ENCODE results near the gene CIAO2A.
"Not testable (repeated sequence)": the region's sequence is repeated elsewhere in the genome, so short reads cannot be mapped to it uniquely, and the experiment has no call there.

Gene CIAO2A, protein sequence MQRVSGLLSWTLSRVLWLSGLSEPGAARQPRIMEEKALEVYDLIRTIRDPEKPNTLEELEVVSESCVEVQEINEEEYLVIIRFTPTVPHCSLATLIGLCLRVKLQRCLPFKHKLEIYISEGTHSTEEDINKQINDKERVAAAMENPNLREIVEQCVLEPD

DNA sequence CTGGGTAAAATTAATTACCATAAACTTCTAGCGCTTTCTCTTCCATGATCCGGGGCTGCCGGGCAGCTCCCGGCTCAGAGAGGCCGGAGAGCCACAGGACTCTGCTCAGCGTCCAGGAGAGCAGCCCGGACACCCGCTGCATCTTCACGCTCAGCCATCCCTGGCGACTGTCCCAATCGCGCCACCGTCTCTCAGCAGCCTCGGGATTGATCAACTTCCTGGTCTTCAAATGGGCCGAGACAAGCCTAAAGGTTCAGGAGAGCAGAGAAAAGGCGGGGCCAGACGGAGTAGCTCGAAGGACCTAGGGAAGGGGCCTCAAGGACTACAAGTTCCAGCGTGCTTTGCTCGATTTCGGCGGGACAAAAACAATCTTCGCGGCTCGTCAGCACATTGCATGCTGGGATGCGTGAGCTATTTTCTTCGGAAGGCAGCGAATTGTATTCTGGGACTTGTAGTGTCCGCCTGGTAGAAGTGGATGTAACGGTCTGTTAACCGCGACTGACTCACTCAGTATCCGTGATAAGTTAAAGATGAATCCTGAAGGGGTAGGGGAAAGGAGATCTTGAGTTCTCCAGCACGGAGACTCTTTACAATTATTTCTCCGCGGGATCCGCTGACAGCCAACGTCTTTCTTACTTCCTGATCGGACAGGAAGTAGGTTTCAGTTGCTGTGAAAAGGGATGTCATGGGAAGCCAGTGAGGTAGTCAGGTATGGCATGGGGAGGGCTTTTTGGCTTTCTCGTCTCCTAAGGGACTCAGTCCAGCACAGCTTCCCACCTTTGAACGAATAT lies at the start of gene CIAO2A:
Gene CIAO2A (minus strand): TSS at position 212 of the 791 bp plus-strand sequence. CDS start 70 bp downstream, at position 142.
- DNase-seq, result peak; percentile 96

DNA sequence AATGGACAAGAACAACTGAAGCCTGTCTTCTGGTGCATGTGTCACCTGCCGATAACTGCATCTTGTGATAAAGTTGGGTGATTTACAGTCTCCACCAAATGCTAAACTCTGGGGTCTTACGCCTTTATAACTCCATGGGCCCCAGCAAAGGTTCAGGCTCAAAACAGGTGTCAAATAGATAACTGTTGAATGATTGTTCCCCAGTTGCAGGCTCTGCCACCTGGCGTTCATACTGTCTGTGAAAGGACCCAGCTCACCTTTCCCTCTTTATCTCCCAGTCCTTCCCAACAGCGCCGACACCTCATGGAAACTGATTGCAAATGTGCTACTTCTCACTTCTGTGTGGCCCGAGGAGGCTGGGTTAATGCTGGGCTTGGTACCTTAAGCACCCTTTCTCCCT lies 49.6 kb upstream of the CIAO2A start:
- no peak for DNase-seq

DNA sequence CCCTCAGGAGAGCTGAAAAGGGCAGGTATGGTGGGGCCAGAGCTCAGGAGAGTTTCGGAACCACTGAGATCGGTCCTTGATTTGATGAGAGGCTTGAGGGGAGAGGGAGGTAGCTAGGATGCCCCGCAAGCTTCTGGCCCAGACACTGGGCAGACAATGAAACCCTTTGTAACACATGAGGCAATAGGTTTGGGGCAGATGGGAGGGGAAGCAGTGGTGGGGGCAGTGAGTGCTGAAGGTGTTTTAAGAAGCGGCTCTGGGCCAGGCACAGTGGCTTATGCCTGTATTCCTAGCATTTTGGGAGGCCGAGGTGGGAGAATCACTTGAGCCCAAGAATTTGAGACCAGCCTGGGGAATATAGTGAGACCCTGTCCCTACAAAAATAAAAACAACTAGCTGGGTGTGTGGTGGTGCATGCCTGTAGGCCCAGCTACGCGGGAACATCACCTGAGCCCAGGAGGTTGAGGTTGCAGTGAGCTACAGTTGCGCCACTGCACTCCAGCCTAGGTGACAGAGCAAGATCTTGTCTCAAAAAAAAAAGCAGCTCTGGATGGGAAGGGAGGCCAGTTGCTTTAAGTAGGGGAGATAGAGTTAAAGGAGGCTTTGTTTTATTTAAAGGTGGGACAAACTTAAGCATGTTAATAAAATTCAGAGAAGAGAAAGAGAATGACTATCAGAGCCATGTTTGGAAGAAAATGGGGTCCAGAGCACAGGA lies 48.3 kb upstream of the CIAO2A start:
- DNase-seq, result no peak

DNA sequence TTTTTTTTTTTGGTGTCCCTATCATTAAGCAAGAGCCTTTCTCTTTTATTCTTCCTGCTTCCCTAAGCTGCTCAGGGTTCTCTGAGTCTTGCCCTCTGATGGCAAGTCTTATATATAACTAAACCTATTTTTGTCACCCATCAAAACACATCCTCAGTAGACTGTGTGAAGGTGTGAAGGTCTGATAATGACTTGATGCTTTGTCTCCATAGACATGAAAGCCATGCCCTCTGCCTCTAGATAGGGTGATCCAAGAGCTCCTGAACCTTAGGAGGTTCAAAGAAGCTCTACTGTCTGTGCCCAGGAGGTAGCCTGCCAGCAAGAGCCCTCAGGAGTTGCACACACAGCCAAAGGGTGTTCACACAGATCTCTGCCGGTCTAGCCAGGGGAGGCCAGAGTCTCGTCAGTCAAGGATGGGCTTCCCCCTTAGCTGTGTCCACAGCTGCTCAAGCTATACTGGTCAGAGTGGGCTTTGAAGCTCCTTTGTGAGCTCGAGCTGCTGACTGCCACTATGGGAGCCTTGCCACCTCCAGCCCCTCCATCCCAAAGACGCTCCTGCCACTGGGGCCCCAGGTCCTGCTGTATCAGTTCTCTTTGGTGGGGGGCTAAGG lies 44.8 kb upstream of the CIAO2A start:
- DNase-seq, result no peak

DNA sequence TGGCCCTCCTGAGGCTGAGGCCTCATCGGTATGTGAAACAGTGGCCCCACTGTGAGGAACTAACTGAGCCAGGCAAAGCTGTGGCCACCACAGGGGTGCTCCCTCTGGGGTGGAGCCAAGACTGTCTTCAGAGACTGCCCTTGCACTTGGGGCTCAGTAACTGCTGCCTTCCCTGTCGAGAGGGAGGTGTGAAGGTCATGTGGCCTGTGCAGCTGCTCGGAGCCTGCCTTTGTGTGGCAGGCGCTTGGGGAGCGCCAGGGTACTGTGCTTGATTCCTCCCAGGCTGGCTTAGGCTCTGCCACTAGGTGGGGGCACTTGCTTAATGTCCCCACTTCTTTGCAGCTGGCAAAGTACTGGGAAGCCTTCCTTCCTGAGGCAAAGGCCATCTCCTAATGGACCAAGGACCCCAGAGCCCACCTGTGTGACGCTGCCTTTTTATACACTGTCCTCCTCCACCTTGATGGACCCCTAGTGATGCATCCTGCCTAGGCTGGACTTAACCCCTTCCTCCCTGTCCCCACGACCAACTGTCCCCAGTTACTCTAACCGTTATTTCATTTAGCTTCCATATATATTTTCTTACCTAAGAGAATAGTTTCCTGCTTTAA lies 43.7 kb upstream of the CIAO2A start:
- DNase-seq, result no peak

DNA sequence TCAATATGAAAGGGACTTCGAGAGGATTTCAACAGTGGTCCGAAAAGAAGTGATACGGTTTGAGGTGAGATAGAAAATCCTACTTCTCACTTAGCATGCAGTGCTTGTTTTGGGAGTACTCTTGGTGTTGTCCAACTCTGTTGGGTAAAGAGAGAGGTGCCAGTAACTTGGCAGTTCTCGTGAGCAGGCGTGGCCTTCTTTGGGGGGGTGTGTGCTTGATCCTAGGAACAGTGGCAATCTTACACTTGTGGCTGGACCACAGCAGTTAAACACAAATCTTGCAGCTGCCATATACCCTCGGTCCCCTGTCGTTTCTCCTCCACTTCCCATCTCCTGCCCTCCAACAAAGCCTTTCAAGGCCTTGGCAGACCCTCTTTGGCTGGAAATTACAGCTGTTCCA lies 42.7 kb upstream of the CIAO2A start:
- DNase-seq, result no peak

DNA sequence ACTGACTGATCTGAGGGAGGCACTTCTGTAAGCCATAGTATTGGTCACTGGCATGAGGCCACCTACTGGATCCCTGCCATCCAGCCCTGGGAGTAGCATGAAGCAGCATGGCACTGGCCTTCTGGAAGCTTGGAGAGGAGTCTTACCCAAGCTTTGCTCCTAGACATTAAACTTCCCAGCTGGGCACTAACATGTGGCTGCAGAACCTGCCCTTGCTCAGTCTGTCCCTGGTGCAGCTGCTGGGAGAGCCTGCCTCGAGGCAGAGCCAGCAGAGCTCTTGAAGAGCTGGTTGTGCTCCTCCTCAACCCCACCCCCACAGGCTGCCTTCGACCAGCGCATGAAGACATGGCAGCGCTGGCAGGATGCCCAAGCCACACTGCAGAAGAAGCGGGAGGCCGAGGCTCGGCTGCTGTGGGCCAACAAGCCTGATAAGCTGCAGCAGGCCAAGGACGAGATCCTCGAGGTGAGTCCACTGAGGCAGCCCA lies 40.7 kb upstream of the CIAO2A start:
- no peak for DNase-seq

DNA sequence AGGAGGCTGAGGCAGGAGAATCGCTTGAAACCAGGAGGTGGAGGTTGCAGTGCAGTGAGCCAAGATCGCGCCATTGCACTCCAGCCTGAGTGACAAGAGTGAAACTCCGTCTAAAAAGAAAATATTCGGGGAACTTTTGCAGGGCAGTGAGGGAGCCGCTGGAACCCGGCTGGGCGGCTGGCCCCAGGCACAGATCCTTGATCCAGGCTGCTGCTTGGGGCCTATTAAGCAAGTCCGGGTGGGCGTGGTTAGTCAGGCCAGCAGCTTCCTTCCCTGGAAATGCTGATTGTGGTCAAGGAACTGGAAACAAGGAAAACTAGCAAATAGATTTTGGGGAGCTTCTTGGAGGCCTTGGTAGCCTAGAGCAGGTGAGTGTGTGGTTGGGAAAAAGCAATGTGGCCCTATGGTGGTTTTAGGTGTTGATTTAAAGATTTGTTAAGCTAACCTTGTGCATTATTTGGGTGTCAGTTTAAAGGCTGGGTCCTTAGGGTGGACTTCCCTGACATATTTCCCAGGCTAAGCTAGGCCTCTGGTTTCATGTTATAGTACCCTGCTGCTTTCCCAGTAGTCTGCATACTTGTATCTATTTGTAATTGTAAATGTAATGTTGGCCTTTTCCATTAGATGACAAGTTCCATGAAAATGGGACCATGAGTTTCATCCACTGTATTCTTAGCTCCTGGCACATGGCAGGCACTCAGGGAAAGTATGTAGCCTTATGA lies 40.1 kb upstream of the CIAO2A start:
- DNase-seq, result no peak

DNA sequence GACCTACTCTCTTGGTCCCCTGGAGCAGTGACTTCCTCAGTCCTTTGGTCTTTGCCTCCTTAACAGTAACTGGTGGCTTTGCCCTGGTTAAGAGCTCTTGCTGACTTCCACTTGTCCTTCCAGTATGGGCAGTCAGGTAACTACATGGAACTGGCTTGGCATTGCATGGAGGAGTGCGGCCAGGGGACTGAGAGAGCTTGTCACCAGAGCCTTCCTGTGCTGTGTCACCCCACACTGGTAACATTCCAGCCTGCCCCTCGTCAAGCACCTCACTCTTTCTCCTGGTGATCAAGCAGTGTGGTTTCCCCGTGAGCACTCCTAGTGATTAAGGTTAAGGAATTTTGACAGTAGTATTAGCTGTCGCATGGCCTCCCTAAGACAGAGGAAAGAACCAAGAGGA lies 38.6 kb upstream of the CIAO2A start:
- no peak for DNase-seq

DNA sequence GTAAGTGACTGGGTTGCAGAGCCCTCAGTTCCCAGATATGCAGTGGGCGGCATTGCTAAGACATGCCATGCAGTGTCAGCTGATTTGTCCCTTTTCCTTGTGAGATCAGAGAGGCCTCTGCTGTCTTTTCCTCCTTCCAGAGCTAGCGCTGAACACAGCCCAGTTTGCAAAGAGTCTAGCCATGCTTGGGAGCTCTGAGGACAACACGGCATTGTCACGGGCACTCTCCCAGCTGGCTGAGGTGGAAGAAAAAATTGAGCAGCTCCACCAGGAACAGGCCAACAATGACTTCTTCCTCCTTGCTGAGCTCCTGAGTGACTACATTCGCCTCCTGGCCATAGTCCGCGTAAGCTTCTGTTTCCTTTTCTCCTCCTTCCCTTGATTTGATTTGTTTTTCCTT lies 37.9 kb upstream of the CIAO2A start:
- no peak for DNase-seq

DNA sequence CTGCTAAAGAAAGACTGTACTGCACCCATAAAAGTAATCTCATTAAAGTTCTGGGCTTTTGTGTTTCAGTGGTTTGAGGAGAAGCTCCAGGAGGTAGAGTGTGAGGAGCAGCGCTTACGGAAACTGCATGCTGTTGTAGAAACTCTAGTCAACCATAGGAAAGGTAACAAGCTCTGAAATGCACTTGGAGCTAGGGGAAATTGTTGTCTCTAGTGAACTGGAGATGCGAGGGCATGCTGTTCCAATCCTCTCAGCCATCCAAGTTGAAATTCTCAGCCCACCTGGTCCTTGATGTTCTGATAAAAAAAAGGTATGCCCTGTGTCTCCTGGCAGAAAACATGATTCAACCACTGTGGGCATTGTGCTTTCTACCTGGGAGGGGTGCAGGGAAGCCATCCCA lies 36.5 kb upstream of the CIAO2A start:
- DNase-seq, result no peak

DNA sequence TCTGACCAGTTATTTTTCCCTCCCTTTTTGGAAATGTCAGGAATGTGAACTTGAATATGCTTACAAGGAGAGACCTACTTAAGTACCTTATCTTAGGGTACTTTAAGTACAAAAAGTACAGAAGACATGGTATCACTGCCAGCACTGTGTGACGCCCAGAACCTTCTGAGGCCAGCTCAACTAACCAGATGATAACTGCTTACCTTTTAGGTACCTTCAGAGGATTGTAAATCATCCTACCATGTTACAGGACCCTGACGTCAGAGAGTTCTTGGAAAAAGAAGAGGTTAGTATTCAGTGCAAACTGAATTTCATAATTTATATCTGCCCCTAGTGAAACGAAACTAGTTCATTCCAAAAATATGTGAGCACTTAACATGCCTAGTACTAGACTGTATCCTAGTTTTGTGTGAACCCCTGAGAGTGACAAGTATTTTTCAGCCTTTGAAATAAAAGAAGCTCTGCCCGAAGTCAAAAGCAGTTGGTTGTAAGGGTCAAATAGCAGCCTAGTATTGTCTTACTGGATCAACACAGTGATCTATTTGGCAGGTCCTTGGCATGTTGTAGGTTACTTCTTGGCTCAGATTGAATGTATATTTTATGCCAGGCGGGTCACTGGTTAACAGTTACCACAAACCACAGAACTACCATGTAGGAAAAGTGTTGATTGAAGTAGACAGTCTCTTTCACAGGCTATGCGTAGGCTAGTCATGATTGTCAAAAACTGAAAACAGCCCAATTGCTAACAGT lies 34.1 kb upstream of the CIAO2A start:
- DNase-seq, result no peak

DNA sequence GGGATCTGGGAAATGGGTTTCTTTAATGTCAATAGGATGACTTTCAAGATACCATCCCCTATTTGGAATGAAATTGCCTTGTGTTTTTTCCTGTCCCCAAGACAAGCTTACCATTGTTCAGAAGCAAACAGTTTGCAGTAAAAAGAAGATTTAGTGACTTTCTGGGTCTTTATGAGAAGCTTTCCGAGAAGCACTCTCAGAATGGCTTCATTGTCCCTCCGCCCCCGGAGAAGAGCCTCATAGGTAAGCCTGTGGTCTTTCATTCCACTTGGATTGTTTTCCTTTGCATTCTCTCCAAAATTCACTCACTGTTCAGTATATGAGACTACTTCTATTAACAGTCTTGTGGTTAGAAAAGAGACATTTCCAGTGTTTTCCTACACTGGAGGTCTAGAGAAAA lies 32.3 kb upstream of the CIAO2A start:
- DNase-seq, result no peak

DNA sequence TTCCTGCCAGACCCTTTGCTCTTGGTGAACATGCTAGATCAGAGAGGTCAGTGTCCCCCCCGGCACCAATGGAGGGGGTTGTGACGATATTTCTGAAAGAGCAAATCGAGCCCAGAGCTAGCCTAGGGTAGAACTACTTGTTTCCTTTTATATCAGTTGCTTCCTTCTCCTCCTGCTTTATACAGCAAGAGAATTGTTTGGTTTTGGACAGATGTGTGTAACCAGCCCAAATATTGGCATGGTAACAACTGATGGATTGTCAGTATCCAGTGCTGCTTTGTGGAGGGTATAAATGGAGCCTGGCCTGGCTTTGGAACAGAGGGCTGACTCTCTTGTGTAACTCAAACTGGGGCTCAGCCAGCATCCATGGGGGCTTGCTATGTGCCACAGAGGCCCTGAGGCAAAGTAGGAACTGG lies 29.3 kb upstream of the CIAO2A start:
- no peak for DNase-seq

DNA sequence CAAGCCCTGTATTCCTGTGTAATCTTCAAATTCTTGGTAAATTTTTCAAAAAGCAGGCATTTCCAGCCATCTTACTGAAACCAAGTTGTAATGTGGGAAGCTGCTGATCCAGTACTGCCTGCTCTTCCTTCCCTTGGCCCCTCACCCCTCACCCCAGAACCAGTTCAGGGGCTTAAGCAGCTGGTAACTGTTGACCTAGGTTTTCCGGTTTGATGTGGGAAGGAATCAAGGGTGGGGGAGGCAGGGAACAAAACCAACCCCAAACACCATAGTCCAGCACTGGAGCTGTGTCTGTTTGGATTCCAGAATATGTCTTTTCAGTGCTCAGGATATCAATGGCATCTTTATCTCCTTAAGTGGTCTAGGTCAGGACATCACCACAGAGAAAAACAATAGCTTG lies 28.8 kb upstream of the CIAO2A start:
- DNase-seq, result no peak

DNA sequence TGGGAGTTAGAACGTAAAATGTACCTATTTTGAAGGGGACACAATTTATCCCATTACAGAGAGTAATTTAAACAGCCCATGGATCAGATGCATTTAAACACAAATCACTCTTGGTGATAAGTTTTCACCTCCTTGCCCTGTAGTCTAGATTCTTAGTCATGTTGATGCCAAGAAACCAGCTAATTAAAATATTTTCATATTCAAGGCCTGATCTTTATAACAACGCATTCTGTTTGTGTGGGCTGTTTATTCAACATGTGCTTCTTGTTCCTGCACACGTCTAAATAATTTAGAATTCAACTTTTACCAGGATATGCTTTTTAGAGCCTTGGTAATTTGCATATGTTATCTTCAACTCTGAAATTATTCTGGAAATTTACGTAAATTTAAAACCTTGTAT lies 28.0 kb upstream of the CIAO2A start:
- no peak for DNase-seq

DNA sequence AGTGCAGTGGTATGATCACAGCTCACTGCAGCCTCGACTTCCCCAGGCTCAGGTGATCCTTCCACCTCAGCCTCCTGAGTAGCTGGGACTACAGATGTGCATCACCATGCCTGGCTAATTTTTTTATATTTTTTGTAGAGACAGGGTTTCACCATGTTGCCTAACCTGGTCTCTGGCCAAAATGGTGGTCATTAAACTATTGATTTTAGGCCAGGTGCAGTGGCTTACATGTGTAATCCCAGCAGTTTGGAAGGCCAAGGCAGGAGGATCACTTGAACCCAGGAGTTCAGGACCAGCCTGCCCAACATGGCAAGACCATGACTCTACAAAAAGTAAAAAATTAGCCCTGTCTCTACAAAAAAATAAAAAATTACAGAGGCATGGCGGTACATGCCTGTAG lies 26.7 kb upstream of the CIAO2A start:
- not testable (repeated sequence) for DNase-seq

DNA sequence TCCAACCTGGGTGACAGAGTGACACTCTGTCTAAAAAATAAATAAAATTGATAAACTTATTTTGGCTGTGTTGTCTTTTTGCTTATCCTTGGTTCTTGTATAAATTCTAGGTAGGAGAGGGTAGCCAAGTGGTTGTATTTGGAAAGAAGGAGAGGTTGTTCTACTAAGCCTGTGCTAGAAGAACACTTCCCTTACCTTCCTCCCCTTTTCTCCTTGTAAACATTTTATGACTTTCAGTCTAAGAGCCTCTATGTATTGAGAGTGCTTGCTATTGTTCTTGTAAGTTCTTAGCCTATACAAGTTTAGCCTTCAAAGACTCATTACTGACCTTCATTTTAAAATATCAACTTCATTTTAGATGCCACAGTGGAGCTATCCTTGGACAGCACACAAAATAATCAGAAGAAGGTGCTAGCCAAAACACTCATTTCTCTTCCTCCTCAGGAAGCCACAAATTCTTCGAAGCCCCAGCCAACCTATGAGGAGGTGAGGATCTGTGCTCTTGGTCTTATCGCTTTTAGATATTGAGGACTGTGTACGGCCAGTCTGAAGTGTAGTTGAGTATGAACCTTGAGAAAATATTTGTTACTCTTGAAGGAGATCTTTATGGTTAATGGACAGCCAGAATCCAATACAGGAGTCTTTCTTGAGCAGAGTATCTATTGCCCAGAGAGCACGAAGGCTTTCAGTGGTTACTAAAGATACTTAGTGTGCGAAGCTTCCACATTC lies 24.3 kb upstream of the CIAO2A start:
- DNase-seq, result no peak

DNA sequence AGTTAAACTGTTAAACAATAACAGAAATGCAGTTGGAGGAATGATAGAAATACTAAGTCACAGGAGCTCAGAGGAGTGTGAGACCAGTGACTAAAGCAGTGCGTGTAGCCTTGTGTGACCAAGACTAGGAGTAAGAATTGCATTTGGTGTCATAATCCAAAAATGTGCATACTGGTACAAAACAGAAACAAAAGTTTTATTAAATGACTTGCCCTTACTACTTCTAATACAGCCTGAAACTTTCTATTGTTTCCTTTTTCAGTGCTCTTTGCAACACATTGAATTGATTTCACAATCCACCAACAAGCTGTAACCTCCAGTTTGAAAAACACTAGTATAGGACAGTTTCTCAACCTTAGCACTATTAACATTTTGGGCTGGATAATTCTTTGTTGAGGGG lies 19.3 kb upstream of the CIAO2A start:
- no peak for DNase-seq

DNA sequence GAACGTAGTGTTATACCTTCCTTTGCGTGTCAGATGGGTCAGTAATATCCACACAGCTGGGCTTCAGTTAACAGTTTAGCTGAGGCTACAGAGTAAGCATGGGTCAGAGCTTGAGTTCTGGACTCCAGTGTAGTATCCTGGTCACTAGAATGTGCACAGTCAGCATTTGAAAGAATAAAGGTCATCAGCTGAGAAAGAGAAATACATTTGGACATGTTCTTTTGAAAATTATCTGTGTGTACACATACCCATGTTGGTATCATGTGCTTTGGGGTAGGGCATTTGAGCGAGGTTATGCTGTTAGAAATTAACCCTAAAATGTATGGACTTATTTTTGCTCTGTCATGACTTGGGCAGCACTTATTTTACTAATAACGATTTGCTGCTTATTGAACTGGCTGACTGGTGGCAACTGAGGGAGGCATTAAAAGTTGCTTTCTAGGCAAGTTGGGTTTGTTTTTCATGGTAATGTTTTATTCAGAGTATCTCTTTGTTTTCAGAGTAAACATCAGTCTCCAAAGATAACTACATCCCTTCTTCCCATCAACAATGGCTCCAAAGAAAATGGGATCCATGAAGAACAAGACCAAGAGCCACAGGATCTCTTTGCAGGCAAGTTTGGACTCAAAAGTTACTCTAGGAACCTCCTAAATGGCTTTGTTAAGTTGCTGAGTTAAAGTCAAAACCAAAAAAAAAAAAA lies 18.6 kb upstream of the CIAO2A start:
- DNase-seq, result no peak

All from NK-92 treated with Interleukin-12 subunit alpha and Interleukin-12 subunit beta, amount 100 ng/mL, for 24 hours (cell line).